Vagina (tissue), 2 donors: Measurements from ENCODE around the gene VCAM1. TPM values are rescaled to one million over a fixed set of nuclear protein-coding genes. Genes with fewer than 3 reads are reported as not detected.
"Not testable (repeated sequence)": the region's sequence is repeated elsewhere in the genome, so short reads cannot be mapped to it uniquely, and the experiment has no call there.

Experiments
- DNase-seq, 2 donors: peaks; one replicate each; pipeline ENCODE4 v3.0.0-alpha.2; 2017; ENCODE audit errors: extremely low spot score in 2 of 2
- H3K27ac ChIP-seq: fragments of 200-600 bp; sonication (generic); one replicate; pipeline ENCODE4 v1.5.1; 2019
- H3K27me3 ChIP-seq: fragments of 200-600 bp; sonication (generic); one replicate; pipeline ENCODE4 v1.5.1; 2019
- H3K36me3 ChIP-seq, 2 donors: fragments of 200-600 bp; sonication (generic); one replicate each; pipeline ENCODE4 v1.5.1; 2017 to 2019
- H3K4me1 ChIP-seq: fragments of 200-600 bp; sonication (generic); one replicate; pipeline ENCODE4 v1.5.1; 2019
- H3K4me3 ChIP-seq, 2 donors: fragments of 200-600 bp; sonication (generic); 1 replicate in 1 of 2; 2 replicates in 1 of 2; pipeline ENCODE4 v1.5.1; 2016 to 2019
- H3K9me3 ChIP-seq: fragments of 200-600 bp; sonication (generic); one replicate; pipeline ENCODE4 v1.5.1; 2019
- CTCF ChIP-seq, 3 experiments: fragments of 450-650 bp in 2 of 3; fragments of 200-600 bp in 1 of 3; sonication (generic) in 1 of 3; IDR thresholded peaks; one replicate each; pipeline ENCODE4 v1.5.1; 2017 to 2019; ENCODE audit warnings: antibody characterized with exemption in 3 of 3, mild to moderate bottlenecking in 2 of 3, moderate library complexity in 2 of 3
- POLR2A ChIP-seq, 2 donors: fragments of 450-650 bp; IDR thresholded peaks; one replicate each; pipeline ENCODE4 v1.6.1; 2017; ENCODE audit warnings: antibody characterized with exemption in 2 of 2, mild to moderate bottlenecking in 2 of 2, moderate library complexity in 2 of 2
- POLR2AphosphoS5 ChIP-seq, 2 donors: sonication (generic); formaldehyde crosslinking; IDR thresholded peaks; one replicate each; pipeline ENCODE4 v1.9.0; 2017; ENCODE audit warnings: antibody characterized with exemption in 2 of 2, mild to moderate bottlenecking in 2 of 2, low read depth in 1 of 2; ENCODE audit not compliant: insufficient read depth in 1 of 2
- intact Hi-C: fragments of 100-400 bp; cut with DNase I; formaldehyde crosslinking; loops from one replicate; pipeline ENCODE4 v1.15.1; 2023
- total RNA-seq: library from RNA; depleted of rRNA; stranded (reverse); fragments of >200 nt; gene quantifications from one replicate; pipeline ENCODE4 v1.2.3, GENCODE V29; 2016

The VCAM1 gene
- total RNA-seq, 1 donor from 2014 or later = 5.6 TPM

- intact Hi-C loops = no loop called here
- DNase-seq = no peak
- Histone ChIP-seq H3K4me3 (no peak overlapping the region), H3K27ac (no peak overlapping the region), H3K4me1 (no peaks in the 10 kb centered on the region), H3K36me3 (no peaks in the 10 kb centered on the region), H3K27me3 (no peaks in the 10 kb centered on the region), H3K9me3 (no peaks in the 10 kb centered on the region)
- TF ChIP-seq POLR2A (IDR thresholded peaks at IDR 0.05) = no peak
- TF ChIP-seq POLR2AphosphoS5 (IDR thresholded peaks at IDR 0.05; ENCODE audit: insufficient read depth in 1 of 2, low read depth in 1 of 2) = no peak
- TF ChIP-seq CTCF (IDR thresholded peaks at IDR 0.05) = no peak
Observed at GRCh38 chr1:100773444-100773843, 53.9 kb downstream of the VCAM1 start.

- no peaks in the 10 kb centered on the region for H3K36me3 ChIP-seq
- TF ChIP-seq POLR2A (IDR thresholded peaks at IDR 0.05) (no peak), CTCF (IDR thresholded peaks at IDR 0.05) (no peak), POLR2AphosphoS5 (IDR thresholded peaks at IDR 0.05; ENCODE audit: insufficient read depth in 1 of 2, low read depth in 1 of 2) (no peak)
- no peak overlapping the region for H3K27ac ChIP-seq
- no peaks in the 10 kb centered on the region for H3K4me1 ChIP-seq
- H3K27me3 ChIP-seq = no peaks in the 10 kb centered on the region
- H3K9me3 ChIP-seq = no peaks in the 10 kb centered on the region
- no peak overlapping the region for H3K4me3 ChIP-seq
- no peak for DNase-seq
- intact Hi-C loops = no loop called here
Observed at GRCh38 chr1:100774370-100774769, 54.8 kb downstream of the VCAM1 start.

- no peaks in the 10 kb centered on the region for H3K27me3 ChIP-seq
- no peak overlapping the region for H3K27ac ChIP-seq
- DNase-seq = no peak
- H3K9me3 ChIP-seq = no peaks in the 10 kb centered on the region
- no peak overlapping the region for H3K4me3 ChIP-seq
- H3K36me3 ChIP-seq = no peaks in the 10 kb centered on the region
- intact Hi-C loops = no loop called here
- no peak for TF ChIP-seq CTCF (IDR thresholded peaks at IDR 0.05)
- TF ChIP-seq POLR2A (IDR thresholded peaks at IDR 0.05) = no peak
- TF ChIP-seq POLR2AphosphoS5 (IDR thresholded peaks at IDR 0.05; ENCODE audit: insufficient read depth in 1 of 2, low read depth in 1 of 2) = no peak
- no peaks in the 10 kb centered on the region for H3K4me1 ChIP-seq
Observed at GRCh38 chr1:100775483-100775882, 55.9 kb downstream of the VCAM1 start.

- Histone ChIP-seq H3K4me3 (no peak overlapping the region), H3K36me3 (no peaks in the 10 kb centered on the region)
- no peak for TF ChIP-seq CTCF (IDR thresholded peaks at IDR 0.05)
- TF ChIP-seq POLR2A (IDR thresholded peaks at IDR 0.05) = no peak
- no peak for TF ChIP-seq POLR2AphosphoS5 (IDR thresholded peaks at IDR 0.05; ENCODE audit: insufficient read depth in 1 of 2, low read depth in 1 of 2)
Observed at GRCh38 chr1:100778748-100779147, 59.2 kb downstream of the VCAM1 start.

GRCh38 chr1:100780814-100781213, 61.3 kb downstream of the VCAM1 start:
- H3K27ac ChIP-seq = no peak overlapping the region
- H3K9me3 ChIP-seq = no peaks in the 10 kb centered on the region
- no peaks in the 10 kb centered on the region for H3K27me3 ChIP-seq
- no peaks in the 10 kb centered on the region for H3K36me3 ChIP-seq
- DNase-seq = no peak
- intact Hi-C loops = no loop called here
- no peak for TF ChIP-seq CTCF (IDR thresholded peaks at IDR 0.05)
- no peak for TF ChIP-seq POLR2AphosphoS5 (IDR thresholded peaks at IDR 0.05; ENCODE audit: insufficient read depth in 1 of 2, low read depth in 1 of 2)
- no peak for TF ChIP-seq POLR2A (IDR thresholded peaks at IDR 0.05)
- no peak overlapping the region for H3K4me3 ChIP-seq
- no peaks in the 10 kb centered on the region for H3K4me1 ChIP-seq

More at GRCh38 chr1:100778748-100779147, 59.2 kb downstream of the VCAM1 start:
- no peaks in the 10 kb centered on the region for H3K4me1 ChIP-seq
- H3K27me3 ChIP-seq = no peaks in the 10 kb centered on the region
- no peak overlapping the region for H3K27ac ChIP-seq
- intact Hi-C loops = no loop called here
- H3K9me3 ChIP-seq = no peaks in the 10 kb centered on the region
- no peak for DNase-seq

GRCh38 chr1:100781728-100782127, 62.2 kb downstream of the VCAM1 start:
- DNase-seq, intact Hi-C loops, H3K9me3 ChIP-seq, H3K27me3 ChIP-seq, H3K4me3 ChIP-seq, H3K36me3 ChIP-seq, H3K4me1 ChIP-seq, H3K27ac ChIP-seq: not testable (repeated sequence)
